ENCODE data around the gene STRAP. TPM values are rescaled to one million over a fixed set of nuclear protein-coding genes. Genes with fewer than 3 reads are reported as not detected.

The STRAP gene
- total and polyA plus RNA-seq, 2 of the 13 experiments (the other 11 are each of a cell fraction or from before 2014, with no cell fraction given): 66.9 to 118 TPM

DNA sequence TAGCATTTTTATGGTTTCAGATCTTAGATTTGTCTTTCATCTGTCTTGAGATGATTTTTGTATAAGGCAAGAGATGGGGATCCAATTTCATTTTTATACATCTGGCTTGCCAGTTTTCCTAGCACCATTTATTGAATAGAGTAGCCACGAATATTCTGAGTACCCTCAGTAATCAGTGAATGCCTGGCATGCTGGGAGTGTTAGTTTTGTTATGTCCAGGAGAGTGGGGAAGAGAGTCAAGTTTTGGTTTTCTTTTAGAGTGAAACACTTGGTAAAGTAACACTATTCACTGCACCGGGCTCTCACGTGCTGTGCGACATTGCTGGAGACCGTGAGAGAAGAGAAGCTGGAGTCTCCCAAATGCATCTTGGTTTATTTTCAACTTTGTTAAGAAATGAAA lies 60.3 kb downstream of the STRAP start:
- no TSS peak for BruUV-seq (replicated peaks)

More for the DNA sequence above, 60.3 kb downstream of the STRAP start:
- no peaks in the 10 kb centered on the region for H3K27me3 ChIP-seq (ENCODE audit: control insufficient read depth in 1 of 2, insufficient read depth in 2 of 2, low read length in 2 of 2)
- H3K4me1 ChIP-seq (ENCODE audit: insufficient read depth, low read length): no peaks in the 10 kb centered on the region
- H4K20me1 ChIP-seq (ENCODE audit: insufficient read depth, low read length): no peaks in the 10 kb centered on the region
- DNase-seq (ENCODE audit: low spot score) (no peak), FAIRE-seq (no peak), ATAC-seq (no peak)
- peaks cover 9% of the 10 kb centered on the region for H3K9me3 ChIP-seq (ENCODE audit: low read length)
- CTCF ChIA-PET (ENCODE audit: low intra/inter-chr PET ratio, low total read pairs): no interaction called here
- in situ Hi-C loops (cut with HindIII; ENCODE audit: extremely low pct_ligation_motif_present, low pct_unique_long_range_greater_than_20kb): no loop called here
- POLR2A ChIA-PET: no interaction called here
- no peak overlapping the region for H3K27ac ChIP-seq (ENCODE audit: extremely low read length, insufficient read depth, low read length)
- H3K79me2 ChIP-seq (ENCODE audit: insufficient read depth, low read length): peaks cover 4% of the 10 kb centered on the region
- TF ChIP-seq ZNF607 (CRISPR knock-in tag; IDR thresholded peaks at IDR 0.05; ENCODE audit: borderline replicate concordance) (no peak), CREM (IDR thresholded peaks at IDR 0.05) (no peak), CREM (CRISPR knock-in tag; IDR thresholded peaks at IDR 0.05) (no peak), SIX1 (CRISPR knock-in tag; IDR thresholded peaks at IDR 0.05; ENCODE audit: borderline replicate concordance) (no peak), HOXD1 (CRISPR knock-in tag; IDR thresholded peaks at IDR 0.05) (no peak), ZNF264 (CRISPR knock-in tag; IDR thresholded peaks at IDR 0.05) (no peak), ZNF780A (CRISPR knock-in tag; IDR thresholded peaks at IDR 0.05) (no peak), GATA4 (IDR thresholded peaks at IDR 0.05; ENCODE audit: borderline replicate concordance, low read depth) (no peak), GZF1 (CRISPR knock-in tag; IDR thresholded peaks at IDR 0.05) (no peak), NFIC (IDR thresholded peaks at IDR 0.05; ENCODE audit: low read length) (no peak), MXI1 (IDR thresholded peaks at IDR 0.05; ENCODE audit: borderline replicate concordance, low read depth, low read length) (no peak), FOXA1 (IDR thresholded peaks at IDR 0.05) (no peak), FOXA1 (CRISPR knock-in tag; IDR thresholded peaks at IDR 0.05) (no peak), ZNF251 (CRISPR knock-in tag; IDR thresholded peaks at IDR 0.05) (no peak), ZNF775 (CRISPR knock-in tag; IDR thresholded peaks at IDR 0.05; ENCODE audit: borderline replicate concordance) (no peak), YEATS4 (CRISPR knock-in tag; IDR thresholded peaks at IDR 0.05; ENCODE audit: borderline replicate concordance) (no peak)
- TF ChIP-seq, protein P1, sequence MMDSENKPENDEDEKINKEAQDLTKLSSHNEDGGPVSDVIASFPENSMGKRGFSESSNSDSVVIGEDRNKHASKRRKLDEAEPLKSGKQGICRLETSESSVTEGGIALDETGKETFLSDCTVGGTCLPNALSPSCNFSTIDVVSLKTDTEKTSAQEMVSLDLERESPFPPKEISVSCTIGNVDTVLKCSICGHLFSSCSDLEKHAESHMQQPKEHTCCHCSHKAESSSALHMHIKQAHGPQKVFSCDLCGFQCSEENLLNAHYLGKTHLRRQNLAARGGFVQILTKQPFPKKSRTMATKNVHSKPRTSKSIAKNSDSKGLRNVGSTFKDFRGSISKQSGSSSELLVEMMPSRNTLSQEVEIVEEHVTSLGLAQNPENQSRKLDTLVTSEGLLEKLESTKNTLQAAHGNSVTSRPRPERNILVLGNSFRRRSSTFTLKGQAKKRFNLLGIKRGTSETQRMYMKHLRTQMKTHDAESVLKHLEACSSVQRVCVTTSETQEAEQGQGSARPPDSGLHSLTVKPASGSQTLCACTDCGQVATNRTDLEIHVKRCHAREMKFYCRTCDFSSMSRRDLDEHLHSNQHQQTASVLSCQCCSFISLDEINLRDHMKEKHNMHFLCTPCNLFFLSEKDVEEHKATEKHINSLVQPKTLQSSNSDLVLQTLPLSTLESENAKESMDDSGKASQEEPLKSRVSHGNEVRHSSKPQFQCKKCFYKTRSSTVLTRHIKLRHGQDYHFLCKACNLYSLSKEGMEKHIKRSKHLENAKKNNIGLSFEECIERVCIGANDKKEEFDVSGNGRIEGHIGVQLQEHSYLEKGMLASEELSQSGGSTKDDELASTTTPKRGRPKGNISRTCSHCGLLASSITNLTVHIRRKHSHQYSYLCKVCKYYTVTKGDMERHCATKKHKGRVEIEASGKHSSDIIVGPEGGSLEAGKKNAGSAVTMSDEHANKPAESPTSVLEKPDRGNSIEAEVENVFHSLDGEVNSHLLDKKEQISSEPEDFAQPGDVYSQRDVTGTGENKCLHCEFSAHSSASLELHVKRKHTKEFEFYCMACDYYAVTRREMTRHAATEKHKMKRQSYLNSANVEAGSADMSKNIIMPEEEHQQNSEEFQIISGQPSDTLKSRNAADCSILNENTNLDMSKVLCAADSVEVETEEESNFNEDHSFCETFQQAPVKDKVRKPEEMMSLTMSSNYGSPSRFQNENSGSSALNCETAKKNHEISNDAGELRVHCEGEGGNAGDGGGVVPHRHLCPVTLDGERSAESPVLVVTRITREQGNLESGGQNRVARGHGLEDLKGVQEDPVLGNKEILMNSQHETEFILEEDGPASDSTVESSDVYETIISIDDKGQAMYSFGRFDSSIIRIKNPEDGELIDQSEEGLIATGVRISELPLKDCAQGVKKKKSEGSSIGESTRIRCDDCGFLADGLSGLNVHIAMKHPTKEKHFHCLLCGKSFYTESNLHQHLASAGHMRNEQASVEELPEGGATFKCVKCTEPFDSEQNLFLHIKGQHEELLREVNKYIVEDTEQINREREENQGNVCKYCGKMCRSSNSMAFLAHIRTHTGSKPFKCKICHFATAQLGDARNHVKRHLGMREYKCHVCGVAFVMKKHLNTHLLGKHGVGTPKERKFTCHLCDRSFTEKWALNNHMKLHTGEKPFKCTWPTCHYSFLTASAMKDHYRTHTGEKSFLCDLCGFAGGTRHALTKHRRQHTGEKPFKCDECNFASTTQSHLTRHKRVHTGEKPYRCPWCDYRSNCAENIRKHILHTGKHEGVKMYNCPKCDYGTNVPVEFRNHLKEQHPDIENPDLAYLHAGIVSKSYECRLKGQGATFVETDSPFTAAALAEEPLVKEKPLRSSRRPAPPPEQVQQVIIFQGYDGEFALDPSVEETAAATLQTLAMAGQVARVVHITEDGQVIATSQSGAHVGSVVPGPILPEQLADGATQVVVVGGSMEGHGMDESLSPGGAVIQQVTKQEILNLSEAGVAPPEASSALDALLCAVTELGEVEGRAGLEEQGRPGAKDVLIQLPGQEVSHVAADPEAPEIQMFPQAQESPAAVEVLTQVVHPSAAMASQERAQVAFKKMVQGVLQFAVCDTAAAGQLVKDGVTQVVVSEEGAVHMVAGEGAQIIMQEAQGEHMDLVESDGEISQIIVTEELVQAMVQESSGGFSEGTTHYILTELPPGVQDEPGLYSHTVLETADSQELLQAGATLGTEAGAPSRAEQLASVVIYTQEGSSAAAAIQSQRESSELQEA (CRISPR knock-in tag; IDR thresholded peaks at IDR 0.05; ENCODE audit: not compliant biosample characterization): no peak
- TF ChIP-seq, protein P2, sequence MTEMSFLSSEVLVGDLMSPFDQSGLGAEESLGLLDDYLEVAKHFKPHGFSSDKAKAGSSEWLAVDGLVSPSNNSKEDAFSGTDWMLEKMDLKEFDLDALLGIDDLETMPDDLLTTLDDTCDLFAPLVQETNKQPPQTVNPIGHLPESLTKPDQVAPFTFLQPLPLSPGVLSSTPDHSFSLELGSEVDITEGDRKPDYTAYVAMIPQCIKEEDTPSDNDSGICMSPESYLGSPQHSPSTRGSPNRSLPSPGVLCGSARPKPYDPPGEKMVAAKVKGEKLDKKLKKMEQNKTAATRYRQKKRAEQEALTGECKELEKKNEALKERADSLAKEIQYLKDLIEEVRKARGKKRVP (CRISPR knock-in tag; IDR thresholded peaks at IDR 0.05): no peak
- TF ChIP-seq, protein P3, sequence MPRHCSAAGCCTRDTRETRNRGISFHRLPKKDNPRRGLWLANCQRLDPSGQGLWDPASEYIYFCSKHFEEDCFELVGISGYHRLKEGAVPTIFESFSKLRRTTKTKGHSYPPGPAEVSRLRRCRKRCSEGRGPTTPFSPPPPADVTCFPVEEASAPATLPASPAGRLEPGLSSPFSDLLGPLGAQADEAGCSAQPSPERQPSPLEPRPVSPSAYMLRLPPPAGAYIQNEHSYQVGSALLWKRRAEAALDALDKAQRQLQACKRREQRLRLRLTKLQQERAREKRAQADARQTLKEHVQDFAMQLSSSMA (CRISPR knock-in tag; IDR thresholded peaks at IDR 0.05): no peak
- H3K9ac ChIP-seq (ENCODE audit: insufficient read depth, low read depth, low read length): no peak overlapping the region
- no peak overlapping the region for H3K4me3 ChIP-seq (replicated peaks in 1 of 3; ENCODE audit: insufficient read depth in 1 of 3, low read depth in 2 of 3, low read length in 3 of 3)
- intact Hi-C loops (cut with micrococcal nuclease; ENCODE audit: unreplicated experiment): no loop called here
- no peak overlapping the region for H3K4me2 ChIP-seq (ENCODE audit: low read depth, low read length)
- no peaks in the 10 kb centered on the region for H3K36me3 ChIP-seq (replicated peaks in 1 of 2; ENCODE audit: control insufficient read depth in 1 of 2, insufficient read depth in 2 of 2, low read length in 2 of 2)
- WGBS (ENCODE audit: low lambda C conversion rate): 92% methylated on average over 5 of the region's 5 CpGs
- no peak overlapping the region for H2AFZ ChIP-seq (ENCODE audit: low read length)

Measured in HepG2 (cell line).